PC-3 (cell line): ENCODE results near the gene MED13L.

Source experiments
- EZH2 ChIP-seq: fragments of 300-600 bp; sonication (generic); IDR thresholded peaks from one replicate; pipeline ENCODE4 v1.6.1; 2017; ENCODE audit warnings: antibody characterized with exemption, mild to moderate bottlenecking, low read length; ENCODE audit not compliant: unreplicated experiment
- EZH2phosphoT487 ChIP-seq: fragments of 300-600 bp; sonication (generic); IDR thresholded peaks from 2 replicates; pipeline ENCODE4 v1.6.1; 2018; ENCODE audit warnings: mild to moderate bottlenecking, antibody characterized with exemption, low read length, borderline replicate concordance
- TF ChIP-seq, protein P1 (sequence below): fragments of 300-600 bp; sonication (generic); conservative IDR thresholded peaks from 2 replicates; pipeline ENCODE4 v1.5.1; 2017; ENCODE audit warnings: antibody characterized with exemption, low read depth, mild to moderate bottlenecking, low read length

DNA sequence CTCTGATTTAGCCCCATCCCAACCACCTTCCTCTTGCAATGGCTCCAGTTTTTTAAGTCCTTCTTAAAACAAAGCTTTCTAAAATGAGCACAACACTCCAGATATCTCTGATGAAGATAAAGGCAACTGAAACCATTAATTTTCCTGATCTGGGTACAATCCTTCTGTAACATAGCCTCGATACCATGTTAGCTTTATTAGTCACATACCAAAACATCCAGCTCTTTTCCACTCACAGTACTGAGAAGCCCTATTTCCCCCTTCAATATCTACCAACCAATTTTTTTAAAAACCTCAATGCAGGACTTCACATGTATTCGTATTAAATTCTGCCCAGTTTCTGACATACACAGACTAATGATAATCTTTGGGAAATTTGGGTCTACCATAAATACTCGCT is 105.9 kb downstream of the MED13L start:
- TF ChIP-seq EZH2 (no peak), EZH2phosphoT487 (no peak)
- TF ChIP-seq, protein P1, sequence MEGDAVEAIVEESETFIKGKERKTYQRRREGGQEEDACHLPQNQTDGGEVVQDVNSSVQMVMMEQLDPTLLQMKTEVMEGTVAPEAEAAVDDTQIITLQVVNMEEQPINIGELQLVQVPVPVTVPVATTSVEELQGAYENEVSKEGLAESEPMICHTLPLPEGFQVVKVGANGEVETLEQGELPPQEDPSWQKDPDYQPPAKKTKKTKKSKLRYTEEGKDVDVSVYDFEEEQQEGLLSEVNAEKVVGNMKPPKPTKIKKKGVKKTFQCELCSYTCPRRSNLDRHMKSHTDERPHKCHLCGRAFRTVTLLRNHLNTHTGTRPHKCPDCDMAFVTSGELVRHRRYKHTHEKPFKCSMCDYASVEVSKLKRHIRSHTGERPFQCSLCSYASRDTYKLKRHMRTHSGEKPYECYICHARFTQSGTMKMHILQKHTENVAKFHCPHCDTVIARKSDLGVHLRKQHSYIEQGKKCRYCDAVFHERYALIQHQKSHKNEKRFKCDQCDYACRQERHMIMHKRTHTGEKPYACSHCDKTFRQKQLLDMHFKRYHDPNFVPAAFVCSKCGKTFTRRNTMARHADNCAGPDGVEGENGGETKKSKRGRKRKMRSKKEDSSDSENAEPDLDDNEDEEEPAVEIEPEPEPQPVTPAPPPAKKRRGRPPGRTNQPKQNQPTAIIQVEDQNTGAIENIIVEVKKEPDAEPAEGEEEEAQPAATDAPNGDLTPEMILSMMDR = no peak
